HG02610 (cell line): ENCODE measurements around the gene PFKFB2.

Source experiments
- ATAC-seq: cut with Tn5 transposase; IDR thresholded peaks from one replicate; pipeline ENCODE4 v1.9.1; 2021; ENCODE audit warnings: mild to moderate bottlenecking, moderate library complexity; ENCODE audit not compliant: unreplicated experiment

Gene PFKFB2

DNA sequence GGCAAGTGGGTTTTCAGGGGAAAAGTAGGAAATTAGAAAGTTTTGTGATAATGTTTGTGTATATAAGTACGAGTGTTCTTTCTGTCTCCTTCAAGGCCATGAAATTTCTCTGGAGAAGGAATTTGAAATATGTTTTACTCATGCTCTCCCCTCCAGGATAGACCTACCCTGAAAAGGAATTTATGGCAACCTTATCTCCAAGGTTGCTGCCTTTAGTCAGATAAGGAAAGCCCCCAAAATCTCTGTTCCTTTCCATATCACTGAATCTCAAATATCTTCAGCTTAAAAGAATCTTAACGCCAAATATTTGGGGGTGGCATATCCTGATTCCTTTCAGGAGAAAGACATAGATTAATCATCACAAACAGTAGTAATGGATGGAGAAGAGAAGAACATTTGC, 35.1 kb downstream of the PFKFB2 start:
- ATAC-seq, result no peak

DNA sequence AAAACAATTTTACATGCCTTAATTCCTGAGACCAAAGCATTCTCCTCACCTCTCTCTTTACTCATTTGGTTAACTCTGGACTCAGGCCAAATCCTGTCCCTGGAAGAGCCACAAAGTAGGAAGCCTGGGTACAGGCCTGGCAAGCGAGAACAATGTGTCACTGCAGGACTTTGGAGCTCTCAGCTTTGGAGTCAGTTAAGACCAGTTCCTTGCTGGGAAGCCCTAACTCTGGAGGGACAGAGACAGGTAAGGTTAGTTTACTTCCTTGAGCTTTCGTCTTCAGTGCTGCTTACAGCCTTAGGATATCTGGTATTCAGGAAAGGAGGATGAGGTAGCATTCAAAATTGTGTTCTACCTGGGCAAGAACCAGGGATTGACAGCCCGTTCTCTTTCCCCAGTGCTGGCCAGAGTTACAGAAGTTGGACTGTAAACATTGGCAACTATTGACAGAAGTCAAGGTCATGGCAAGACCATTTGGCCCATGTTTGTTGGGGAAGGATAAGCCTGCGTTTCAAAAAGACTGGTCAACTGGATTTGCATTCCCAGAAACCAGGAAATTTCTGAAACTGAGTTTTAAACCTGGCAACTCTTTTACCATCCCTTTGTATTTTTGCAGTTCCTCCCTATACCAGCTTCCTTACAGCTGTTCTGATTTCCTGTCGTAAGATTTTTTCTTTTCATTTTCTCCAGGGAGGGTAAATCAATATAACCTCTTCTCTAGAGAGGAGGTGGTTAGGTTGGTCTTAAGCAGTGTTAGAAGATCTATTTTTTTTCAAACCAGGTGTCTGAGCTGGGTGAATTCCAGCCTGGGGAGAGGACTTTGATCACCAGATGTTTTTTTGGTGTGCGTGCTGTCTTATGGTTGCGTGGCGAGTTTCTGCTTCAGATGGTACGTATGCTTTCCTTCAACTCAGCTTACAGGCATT, 35.9 kb downstream of the PFKFB2 start, which contains the start of gene C4BPB:
TSS of gene C4BPB (plus strand) at position 160 of the 926 bp plus-strand sequence. CDS start at position 832, 672 bp downstream.
- no peak for ATAC-seq

DNA sequence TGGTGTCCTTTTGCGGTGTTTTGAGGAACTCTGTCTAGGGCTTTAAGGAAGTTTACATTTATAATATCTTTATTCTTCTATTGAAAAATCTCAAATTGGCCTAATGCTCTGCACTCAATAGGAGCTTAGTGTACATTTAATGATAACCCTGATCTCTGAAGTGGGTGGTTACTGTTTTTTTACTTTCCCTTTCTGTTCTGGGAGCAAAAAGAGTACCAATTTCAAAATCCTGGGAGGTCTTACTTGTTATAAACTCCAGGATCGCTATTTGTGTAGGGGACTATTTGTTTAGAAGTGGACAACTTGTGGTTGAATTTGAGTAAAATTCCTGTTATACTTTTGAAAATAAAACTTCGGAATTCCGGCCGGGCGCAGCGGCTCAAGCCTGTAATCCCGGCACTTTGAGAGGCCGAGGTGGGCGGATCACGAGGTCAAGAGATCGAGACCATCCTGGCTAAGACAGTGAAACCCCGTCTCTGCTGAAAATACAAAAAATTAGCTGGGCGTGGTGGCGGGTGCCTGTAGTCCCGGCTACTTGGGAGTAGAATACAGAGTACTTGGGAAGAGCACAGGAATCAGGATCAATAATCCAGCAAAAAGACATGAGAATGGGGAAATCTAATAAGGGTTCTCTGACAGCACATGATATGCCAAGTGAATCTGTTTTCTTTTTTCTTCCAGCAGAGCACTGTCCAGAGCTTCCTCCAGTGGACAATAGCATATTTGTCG, 36.7 kb downstream of the PFKFB2 start:
- no peak for ATAC-seq

DNA sequence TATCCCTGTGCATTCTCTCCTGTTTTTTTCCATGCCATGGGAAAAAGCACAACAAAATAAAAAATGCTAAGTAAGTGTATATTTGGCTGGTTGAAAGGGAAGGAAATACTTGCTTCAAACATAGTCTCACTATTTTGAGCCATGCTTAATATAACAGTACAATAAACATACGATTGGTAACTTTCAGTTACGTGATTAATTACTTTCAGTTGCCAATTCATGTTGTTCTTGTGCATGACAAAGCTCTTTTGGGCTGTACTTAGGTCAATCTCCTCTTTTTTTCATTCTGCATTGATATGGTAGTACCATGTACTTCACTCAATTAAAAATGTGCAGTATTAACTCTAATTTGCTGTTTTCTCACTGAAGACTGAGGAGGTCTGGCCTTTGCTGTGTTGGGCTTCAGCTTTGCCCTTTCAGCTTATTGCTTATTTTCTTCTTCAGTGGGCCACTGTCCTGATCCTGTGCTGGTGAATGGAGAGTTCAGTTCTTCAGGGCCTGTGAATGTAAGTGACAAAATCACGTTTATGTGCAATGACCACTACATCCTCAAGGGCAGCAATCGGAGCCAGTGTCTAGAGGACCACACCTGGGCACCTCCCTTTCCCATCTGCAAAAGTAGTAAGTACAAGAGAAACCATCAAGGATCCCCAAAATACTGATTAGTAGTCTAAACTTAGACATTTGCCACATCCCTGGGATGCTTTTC, 38.3 kb downstream of the PFKFB2 start:
- no peak for ATAC-seq

DNA sequence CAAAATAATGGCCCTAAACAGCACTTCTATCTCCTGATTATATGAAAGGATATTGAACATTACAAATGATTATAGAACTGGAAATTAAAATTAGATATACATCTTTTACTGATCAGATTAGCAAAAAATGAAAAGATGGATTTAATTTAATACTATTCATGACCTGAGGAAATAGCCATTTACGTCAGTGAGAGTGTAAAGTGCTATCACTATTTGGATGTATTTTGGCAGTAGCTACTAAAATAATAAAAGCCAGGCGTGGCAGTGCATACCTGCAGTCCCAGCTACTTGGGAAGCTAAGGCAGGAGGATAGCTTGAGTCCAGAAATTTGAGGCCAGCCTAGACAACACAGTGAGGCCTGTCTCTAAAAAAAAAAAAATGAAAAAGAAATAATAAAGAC, 40.9 kb downstream of the PFKFB2 start:
- ATAC-seq, result no peak

DNA sequence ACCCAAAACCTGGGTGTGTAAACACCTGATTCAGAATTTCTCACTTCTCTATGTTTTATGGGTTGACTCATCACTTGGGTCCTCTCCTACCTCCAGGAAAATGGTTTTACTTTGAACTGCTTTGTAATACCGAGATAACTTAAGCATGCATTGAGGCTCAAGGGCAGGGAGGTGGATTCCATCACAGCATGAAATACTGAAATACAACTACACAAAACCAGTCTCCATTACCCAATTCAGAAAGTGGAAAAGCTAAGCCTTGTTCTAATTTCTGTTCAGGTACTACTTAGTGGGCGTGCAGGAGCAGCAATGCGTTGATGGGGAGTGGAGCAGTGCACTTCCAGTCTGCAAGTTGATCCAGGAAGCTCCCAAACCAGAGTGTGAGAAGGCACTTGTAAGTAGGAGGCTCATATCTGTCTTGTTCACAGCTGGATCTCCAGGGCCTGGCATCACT, 44.8 kb downstream of the PFKFB2 start:
- peak; percentile 94 for ATAC-seq

DNA sequence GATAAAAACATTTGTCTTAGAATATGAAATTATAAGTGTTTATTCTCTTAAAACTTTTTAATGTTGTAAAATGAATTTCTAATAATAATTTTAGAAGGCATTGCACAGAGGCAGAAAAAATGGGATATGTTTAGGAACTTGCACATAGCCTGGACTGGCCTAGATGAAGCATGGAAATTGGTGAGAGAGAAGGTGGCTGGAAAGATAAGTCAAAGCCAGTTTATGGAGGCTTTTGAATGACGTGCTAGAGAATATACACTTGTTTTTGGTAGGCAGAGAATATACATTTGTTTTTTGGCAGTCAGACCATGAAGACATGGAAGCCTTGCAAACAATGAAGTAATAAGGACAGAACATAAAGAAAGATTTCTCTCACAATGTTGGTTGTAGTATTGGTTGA, 48.6 kb downstream of the PFKFB2 start:
- ATAC-seq, result no peak

DNA sequence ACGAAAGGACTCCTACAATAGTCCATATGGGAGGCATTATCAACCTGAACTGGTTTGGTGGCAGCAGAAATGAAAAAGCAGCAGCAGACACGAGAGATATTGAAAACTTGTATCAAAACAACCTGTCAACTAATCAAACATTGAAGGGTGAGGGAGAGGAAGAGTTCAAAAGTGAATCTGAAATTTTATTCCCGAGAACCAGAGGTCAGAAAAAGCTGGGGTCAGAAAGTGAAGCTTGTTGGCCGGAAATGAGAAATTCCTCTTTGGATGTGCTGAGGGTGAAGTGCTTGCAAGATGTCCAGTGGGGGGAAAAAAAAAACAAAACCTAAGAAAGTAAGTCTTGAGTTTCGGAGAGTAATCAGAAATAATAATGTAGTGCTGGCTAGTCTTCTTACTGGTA, 49.1 kb downstream of the PFKFB2 start:
- no peak for ATAC-seq

DNA sequence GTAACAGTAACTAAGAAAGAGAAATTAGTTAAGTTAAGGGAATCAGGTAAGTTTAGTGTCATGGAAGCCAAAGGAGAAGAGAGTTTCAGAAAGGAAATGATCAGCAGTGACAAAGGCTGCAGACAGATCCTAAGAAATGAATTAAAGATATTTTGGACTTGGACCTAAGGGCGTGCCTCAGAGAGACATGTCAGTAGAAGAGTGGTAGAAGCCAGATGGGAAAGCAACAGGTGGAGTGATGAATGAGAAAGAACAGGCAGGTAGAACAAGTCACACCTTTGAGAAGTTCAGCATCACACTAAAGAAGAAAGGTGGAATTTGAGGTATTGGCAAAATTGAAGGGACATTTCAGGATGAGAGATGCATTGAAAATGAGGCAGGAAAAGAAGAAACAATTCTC, 49.6 kb downstream of the PFKFB2 start:
- no peak for ATAC-seq

DNA sequence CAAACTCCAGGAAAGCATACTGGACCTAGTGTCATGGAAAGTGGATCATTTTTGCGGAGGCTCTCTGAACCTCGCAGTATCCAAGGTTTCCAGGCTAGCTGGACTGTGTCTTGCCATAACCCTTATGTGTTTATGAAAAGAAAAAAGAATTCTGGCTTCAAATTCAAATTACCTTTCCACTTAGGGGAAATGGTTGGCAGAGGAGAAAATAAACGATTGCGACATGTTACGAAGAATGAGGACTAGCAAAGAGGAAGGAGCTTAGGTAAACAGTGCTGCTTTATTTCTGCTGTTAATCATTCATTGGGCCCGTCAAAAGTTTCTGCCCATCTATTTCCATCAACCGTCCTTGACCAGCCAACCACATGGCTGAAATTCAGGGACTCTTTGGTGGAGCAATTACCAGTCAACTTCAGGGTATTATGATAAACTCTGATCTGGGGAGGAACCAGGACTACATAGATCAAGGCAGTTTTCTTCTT, 50.9 kb downstream of the PFKFB2 start, which contains the start of gene C4BPA:
TSS of gene C4BPA (plus strand) at position 342 of the 482 bp plus-strand sequence. CDS start 8,793 bp downstream, outside the sequence.
- ATAC-seq, result no peak

DNA sequence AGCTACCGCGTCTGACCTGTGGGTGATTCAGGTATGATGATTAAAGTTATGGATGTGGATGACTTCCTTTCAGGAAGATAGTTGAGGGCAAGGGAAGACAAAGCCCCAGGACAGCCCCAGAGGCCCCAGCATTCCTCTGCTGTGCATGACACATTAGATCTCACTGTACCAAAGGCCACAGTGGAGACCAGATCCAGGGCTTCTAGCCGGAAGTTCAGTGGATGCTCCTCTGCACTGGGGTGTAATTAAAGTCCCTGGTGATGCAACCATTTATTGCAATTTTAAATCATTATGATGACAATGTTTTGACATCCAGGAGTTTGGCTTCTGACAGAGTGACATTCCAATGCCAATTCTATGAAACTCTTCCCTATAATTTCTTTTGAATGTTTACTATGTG, 55.9 kb downstream of the PFKFB2 start:
- ATAC-seq, result no peak

DNA sequence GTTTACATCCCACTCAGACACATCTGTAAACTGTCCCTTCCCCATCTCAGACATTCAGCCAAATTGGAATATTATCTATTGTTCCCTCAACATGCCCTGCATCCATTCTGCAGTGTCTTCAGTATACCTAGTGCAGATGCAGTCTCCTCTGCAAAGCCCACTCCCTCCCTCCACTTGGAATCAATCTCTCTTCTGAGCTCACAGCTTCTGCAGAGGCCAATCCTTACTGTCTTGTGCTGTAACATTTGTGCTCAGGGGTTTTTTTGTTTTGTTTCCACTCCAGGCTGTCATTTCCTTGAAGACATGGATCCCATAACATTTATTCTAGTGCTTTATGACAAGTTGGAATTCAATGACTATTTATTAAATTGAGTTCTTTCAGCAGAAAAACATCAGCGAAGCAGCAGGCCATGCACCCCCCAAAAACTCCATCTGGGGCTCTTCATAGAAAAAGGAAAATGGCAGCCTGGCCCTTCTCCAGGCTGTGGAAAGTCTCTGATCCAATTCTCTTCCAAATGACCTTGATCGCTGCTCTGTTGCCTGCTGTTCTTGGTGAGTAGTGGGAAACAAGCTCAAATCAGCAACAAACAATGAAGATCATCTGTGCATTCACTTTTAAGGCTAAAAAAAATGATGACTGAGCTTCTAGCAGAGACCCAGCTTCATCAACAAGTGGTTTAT, 59.7 kb downstream of the PFKFB2 start:
- ATAC-seq, result no peak

DNA sequence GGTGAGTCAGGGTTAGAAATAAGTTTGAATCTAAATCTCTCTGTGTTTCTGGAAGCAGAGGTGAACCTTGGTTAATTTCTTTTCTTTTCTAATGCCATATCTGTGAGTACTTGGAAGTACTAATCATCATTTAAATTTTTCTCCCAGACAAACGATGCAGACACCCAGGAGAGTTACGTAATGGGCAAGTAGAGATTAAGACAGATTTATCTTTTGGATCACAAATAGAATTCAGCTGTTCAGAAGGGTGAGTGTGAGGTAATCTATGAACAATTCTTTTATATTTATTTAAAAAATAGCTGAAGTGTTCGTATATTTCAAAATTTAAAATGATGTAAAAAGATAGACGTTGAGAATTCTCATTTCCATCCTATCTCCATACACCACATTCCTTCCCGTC, 62.2 kb downstream of the PFKFB2 start:
- ATAC-seq, result no peak

DNA sequence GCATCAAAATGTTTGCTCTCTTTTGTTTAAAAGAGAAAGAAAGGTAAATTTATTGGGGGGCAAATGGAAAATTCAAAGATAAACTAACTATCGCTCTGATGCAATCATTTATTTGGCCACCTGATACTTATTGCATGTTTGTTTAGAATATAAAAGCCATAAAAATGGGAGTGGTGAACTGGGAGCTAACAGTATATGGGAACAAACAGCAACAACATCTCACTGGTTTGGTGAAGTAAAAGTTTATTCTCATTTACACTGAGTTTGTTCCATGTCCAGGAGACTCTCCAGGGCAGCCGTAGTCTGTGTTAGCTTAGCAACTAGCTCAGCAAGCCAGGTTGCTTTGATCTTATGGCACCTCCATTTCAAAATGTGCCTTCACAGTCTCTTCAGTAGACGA, 71.3 kb downstream of the PFKFB2 start:
- ATAC-seq, result no peak

DNA sequence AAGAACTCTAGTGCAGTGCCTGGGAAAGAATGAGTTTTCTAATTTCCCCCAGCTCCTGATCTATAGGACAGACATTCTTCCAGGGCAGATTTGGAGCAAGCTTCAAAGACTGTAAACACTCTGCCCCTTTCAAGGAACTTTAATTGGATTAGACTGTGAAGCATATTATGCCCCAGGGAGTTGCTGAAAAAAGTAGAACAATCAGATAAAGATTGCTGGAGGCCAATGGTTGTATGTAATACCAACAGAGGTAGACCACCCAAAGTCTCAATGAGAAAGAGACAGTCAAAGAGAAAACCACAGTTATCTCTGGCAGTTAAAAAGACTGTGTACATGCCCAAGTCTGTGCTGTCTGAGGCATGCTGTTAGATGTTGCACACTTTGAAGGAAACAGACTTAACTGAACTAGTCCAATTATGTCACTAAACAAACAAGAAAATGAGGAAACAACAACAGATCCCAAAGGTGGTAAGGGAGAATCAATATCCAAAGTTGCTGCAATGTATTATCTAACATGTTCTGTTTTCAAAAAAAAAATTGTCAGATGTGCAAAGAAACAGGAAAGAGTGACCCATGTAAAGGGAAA, 75.4 kb downstream of the PFKFB2 start:
- no peak for ATAC-seq

DNA sequence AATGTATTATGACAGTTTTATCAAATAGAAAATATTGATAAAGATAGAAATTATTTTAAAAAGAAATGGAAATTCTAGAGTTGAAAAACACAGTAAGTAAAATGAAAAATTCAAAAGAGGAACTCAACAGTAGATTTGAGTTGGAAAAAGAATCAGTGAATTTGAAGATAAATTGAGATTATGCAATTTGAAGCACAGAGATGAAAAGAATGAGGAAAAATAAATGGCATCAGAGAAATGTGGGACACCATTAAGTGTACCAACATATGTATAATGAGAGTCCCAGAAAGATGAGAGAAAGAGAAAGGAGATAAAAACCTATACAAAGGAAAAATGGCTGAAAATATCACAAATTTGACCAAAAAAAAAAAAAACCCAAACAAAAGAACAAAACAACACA, 76.0 kb downstream of the PFKFB2 start:
- ATAC-seq, result no peak
